GM12891 (cell line): ENCODE results near the gene PAQR3.

Experiments
- POLR2A ChIP-seq: IDR thresholded peaks from 2 replicates; pipeline ENCODE4 v1.6.1; 2011; ENCODE audit warnings: low read depth, low read length, control low read depth
- POLR2AphosphoS5 ChIP-seq: IDR thresholded peaks from 2 replicates; pipeline ENCODE4 v1.6.1; 2011; ENCODE audit warnings: low read depth, low read length, control low read depth
- TAF1 ChIP-seq: IDR thresholded peaks from 2 replicates; pipeline ENCODE4 v1.6.1; 2011; ENCODE audit warnings: low read depth, low read length, control low read depth

- TF ChIP-seq POLR2AphosphoS5 (no peak), TAF1 (no peak), POLR2A (no peak)
Measured at GRCh38 chr4:78928835-78929234, 10.4 kb downstream of the PAQR3 start.
